A549 (cell line): ENCODE results near the gene HLA-DMB.

Source experiments
- HDAC2 ChIP-seq: fragments of 200-600 bp; sonication (generic); IDR thresholded peaks from 2 replicates; pipeline ENCODE4 v1.6.1; 2016
- JUN ChIP-seq, 2 experiments: fragments of >200 bp; sonication (Bioruptor Twin); formaldehyde crosslinking; IDR thresholded peaks; 2 replicates in 1 of 2; 3 replicates in 1 of 2; pipeline ENCODE4 v1.6.1; 2016 to 2017
- RNF2 ChIP-seq: fragments of 200-600 bp; sonication (generic); IDR thresholded peaks from 2 replicates; pipeline ENCODE4 v1.6.1; 2016; ENCODE audit warnings: low read depth, mild to moderate bottlenecking, antibody characterized with exemption, moderate library complexity, borderline replicate concordance

- no peak for TF ChIP-seq RNF2
- TF ChIP-seq JUN (IDR thresholded peaks at IDR 0.05), result no peak; a peak in 1 of 5 replicates
- TF ChIP-seq HDAC2, result no peak
Measured at GRCh38 chr6:32976334-32977069, 35.7 kb upstream of the HLA-DMB start.
